Measurements from ENCODE around the gene CLDN7.

CLDN7 gene

DNA sequence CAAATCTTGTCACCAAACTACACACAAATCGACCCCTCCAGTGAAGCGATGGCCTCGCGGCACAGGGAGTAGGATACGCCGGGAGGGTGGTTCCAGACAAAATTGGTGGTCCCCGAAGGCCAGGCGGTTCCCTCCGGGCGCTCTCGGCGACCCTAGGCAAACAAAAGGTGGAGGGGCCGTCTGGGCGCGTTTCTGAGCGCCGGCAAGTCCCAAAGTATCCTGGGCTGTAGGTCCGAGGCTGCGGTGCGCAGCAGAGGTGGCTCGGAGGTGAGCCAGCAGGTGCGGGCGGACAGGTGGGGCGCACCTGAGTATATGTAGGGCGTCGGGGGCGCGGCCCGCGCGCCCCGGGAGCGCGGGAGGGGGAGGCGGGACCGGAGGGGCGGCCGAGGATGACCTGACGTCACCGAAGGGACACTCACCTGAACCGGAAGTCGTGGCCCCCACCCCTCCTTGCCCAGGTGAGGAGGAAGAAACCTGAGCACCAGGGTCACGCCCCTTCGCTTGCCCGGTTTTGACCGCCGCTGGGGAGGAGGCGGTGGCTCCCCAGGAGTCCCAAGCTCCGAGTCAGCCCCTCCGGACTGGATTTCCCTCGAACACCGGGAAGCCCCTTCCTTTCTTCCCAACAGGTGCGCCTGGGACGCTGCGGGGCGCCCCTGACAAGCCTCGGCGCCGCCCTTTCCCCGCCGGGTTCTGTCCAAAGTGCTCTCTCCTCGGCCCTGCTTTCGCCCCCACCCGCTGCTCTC is at the start of gene CLDN7:
Gene CLDN7 (minus strand): TSS at position 287 of the 743 bp plus-strand sequence. CDS start 435 bp downstream, outside the sequence.
- H3K4me2 ChIP-seq (ENCODE audit: low read length): peak within 1 kb of the TSS; percentile 48
- no peaks in the 10 kb centered on the region for H3K9me3 ChIP-seq (ENCODE audit: low read length)
- no peak within 1 kb of the TSS for H2AFZ ChIP-seq (ENCODE audit: low read length)
- H3K27ac ChIP-seq (ENCODE audit: low read depth, low read length, poor library complexity, severe bottlenecking): no peak within 1 kb of the TSS
- H3K4me3 ChIP-seq (ENCODE audit: low read depth, low read length, poor library complexity, severe bottlenecking): peak within 1 kb of the TSS; percentile 38
- TF ChIP-seq EZH2 (IDR thresholded peaks at IDR 0.05; ENCODE audit: borderline replicate concordance, low read length): no peak
- TF ChIP-seq, protein P1, sequence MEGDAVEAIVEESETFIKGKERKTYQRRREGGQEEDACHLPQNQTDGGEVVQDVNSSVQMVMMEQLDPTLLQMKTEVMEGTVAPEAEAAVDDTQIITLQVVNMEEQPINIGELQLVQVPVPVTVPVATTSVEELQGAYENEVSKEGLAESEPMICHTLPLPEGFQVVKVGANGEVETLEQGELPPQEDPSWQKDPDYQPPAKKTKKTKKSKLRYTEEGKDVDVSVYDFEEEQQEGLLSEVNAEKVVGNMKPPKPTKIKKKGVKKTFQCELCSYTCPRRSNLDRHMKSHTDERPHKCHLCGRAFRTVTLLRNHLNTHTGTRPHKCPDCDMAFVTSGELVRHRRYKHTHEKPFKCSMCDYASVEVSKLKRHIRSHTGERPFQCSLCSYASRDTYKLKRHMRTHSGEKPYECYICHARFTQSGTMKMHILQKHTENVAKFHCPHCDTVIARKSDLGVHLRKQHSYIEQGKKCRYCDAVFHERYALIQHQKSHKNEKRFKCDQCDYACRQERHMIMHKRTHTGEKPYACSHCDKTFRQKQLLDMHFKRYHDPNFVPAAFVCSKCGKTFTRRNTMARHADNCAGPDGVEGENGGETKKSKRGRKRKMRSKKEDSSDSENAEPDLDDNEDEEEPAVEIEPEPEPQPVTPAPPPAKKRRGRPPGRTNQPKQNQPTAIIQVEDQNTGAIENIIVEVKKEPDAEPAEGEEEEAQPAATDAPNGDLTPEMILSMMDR (IDR thresholded peaks at IDR 0.05; ENCODE audit: low read length): no peak
- peak within 1 kb of the TSS; percentile 2; the same call in 1 of the 2 replicates for H3K9ac ChIP-seq (ENCODE audit: low read length)
- peaks cover 15% of the 10 kb centered on the region for H3K36me3 ChIP-seq (ENCODE audit: insufficient read depth, low read length)
- no peaks in the 10 kb centered on the region for H3K79me2 ChIP-seq (ENCODE audit: insufficient read depth, low read length)
- H4K20me1 ChIP-seq (ENCODE audit: insufficient read depth, low read length): no peaks in the 10 kb centered on the region
- peaks cover 7% of the 10 kb centered on the region; the same call in 1 of the 2 replicates for H3K27me3 ChIP-seq (ENCODE audit: insufficient read depth, low read length)
- peaks cover 17% of the 10 kb centered on the region for H3K4me1 ChIP-seq (ENCODE audit: insufficient read depth, low read length, severe bottlenecking)
- H3K9me2 ChIP-seq (ENCODE audit: low read depth, low read length): no peaks in the 10 kb centered on the region
- H3F3A ChIP-seq (ENCODE audit: insufficient read depth, low read length): no peaks in the 10 kb centered on the region

DNA sequence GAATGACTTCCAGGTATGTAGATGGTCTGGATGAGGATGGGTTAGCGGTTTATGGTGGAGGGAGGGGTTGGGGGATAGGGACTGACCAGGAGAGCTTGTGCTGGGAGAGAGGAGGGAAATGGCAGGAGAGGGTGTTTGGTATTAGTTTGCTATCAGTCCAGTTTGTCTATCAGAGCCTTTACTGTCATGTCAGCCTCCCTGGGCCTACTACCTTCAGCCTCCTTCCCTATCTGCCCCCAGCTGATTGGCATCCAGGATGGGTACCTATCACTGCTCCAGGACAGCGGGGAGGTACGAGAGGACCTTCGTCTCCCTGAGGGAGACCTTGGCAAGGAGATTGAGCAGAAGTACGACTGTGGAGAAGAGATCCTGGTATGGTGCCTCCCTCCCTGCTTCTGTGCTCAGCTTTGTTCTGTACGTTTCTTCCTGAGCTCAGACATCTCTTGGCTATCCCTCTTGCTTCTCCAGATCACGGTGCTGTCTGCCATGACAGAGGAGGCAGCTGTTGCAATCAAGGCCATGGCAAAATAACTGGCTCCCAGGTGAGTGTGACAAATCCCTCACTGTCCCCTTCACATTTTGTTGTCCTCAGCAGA is 48.9 kb upstream of the CLDN7 start:
- no peak overlapping the region for H3K4me2 ChIP-seq (ENCODE audit: low read length)
- H3K4me1 ChIP-seq (ENCODE audit: insufficient read depth, low read length, severe bottlenecking): peaks cover 62% of the 10 kb centered on the region
- H3K9me3 ChIP-seq (ENCODE audit: low read length): no peaks in the 10 kb centered on the region
- peaks cover 73% of the 10 kb centered on the region for H3K36me3 ChIP-seq (ENCODE audit: insufficient read depth, low read length)
- no peak overlapping the region for H3K9ac ChIP-seq (ENCODE audit: low read length)
- peaks cover 23% of the 10 kb centered on the region for H3F3A ChIP-seq (ENCODE audit: insufficient read depth, low read length)
- no peak overlapping the region for H3K27ac ChIP-seq (ENCODE audit: low read depth, low read length, poor library complexity, severe bottlenecking)
- H4K20me1 ChIP-seq (ENCODE audit: insufficient read depth, low read length): peaks cover 4% of the 10 kb centered on the region; the same call in 1 of the 2 replicates
- no peaks in the 10 kb centered on the region for H3K9me2 ChIP-seq (ENCODE audit: low read depth, low read length)
- no peak overlapping the region for H2AFZ ChIP-seq (ENCODE audit: low read length)
- peaks cover 28% of the 10 kb centered on the region for H3K79me2 ChIP-seq (ENCODE audit: insufficient read depth, low read length)
- no peaks in the 10 kb centered on the region for H3K27me3 ChIP-seq (ENCODE audit: insufficient read depth, low read length)
- no peak for TF ChIP-seq EZH2 (IDR thresholded peaks at IDR 0.05; ENCODE audit: borderline replicate concordance, low read length)
- TF ChIP-seq, protein P1 (IDR thresholded peaks at IDR 0.05; ENCODE audit: low read length): no peak
- no peak overlapping the region for H3K4me3 ChIP-seq (ENCODE audit: low read depth, low read length, poor library complexity, severe bottlenecking)

GRCh38 chr17:7309628-7310027 is 47.4 kb upstream of the CLDN7 start:
- no peaks in the 10 kb centered on the region for H3K9me2 ChIP-seq (ENCODE audit: low read depth, low read length)
- H3K4me1 ChIP-seq (ENCODE audit: insufficient read depth, low read length, severe bottlenecking): peaks cover 52% of the 10 kb centered on the region
- peaks cover 28% of the 10 kb centered on the region for H3K79me2 ChIP-seq (ENCODE audit: insufficient read depth, low read length)
- peaks cover 63% of the 10 kb centered on the region for H3K36me3 ChIP-seq (ENCODE audit: insufficient read depth, low read length)
- H2AFZ ChIP-seq (ENCODE audit: low read length): no peak overlapping the region
- H3K9ac ChIP-seq (ENCODE audit: low read length): peak overlapping the region; percentile 97; the same call in 1 of the 2 replicates
- peaks cover 4% of the 10 kb centered on the region; the same call in 1 of the 2 replicates for H4K20me1 ChIP-seq (ENCODE audit: insufficient read depth, low read length)
- peaks cover 23% of the 10 kb centered on the region for H3F3A ChIP-seq (ENCODE audit: insufficient read depth, low read length)
- no peaks in the 10 kb centered on the region for H3K27me3 ChIP-seq (ENCODE audit: insufficient read depth, low read length)
- H3K4me2 ChIP-seq (ENCODE audit: low read length): peak overlapping the region; percentile 81
- peak overlapping the region; percentile 95 for H3K27ac ChIP-seq (ENCODE audit: low read depth, low read length, poor library complexity, severe bottlenecking)
- no peaks in the 10 kb centered on the region for H3K9me3 ChIP-seq (ENCODE audit: low read length)
- H3K4me3 ChIP-seq (ENCODE audit: low read depth, low read length, poor library complexity, severe bottlenecking): peak overlapping the region; percentile 94
- no peak for TF ChIP-seq EZH2 (IDR thresholded peaks at IDR 0.05; ENCODE audit: borderline replicate concordance, low read length)
- TF ChIP-seq, protein P1 (IDR thresholded peaks at IDR 0.05; ENCODE audit: low read length): no peak
